GM12865 (cell line): ENCODE measurements around the gene LONP1.

Experiments used
- DNase-seq: peaks from one replicate; pipeline ENCODE4 v3.0.0; 2010; ENCODE audit warnings: low read depth
- H3K4me3 ChIP-seq: 2 replicates; pipeline ENCODE4 v1.5.1; 2011; ENCODE audit warnings: mild to moderate bottlenecking, low read depth, low read length, control low read depth
- TF ChIP-seq, protein P1 (sequence below): IDR thresholded peaks from 2 replicates; pipeline ENCODE4 v1.5.1; 2011; ENCODE audit warnings: low read length, control low read depth, low read depth, inconsistent platforms; ENCODE audit not compliant: insufficient read depth; ENCODE audit errors: missing control alignments

The LONP1 gene

DNA sequence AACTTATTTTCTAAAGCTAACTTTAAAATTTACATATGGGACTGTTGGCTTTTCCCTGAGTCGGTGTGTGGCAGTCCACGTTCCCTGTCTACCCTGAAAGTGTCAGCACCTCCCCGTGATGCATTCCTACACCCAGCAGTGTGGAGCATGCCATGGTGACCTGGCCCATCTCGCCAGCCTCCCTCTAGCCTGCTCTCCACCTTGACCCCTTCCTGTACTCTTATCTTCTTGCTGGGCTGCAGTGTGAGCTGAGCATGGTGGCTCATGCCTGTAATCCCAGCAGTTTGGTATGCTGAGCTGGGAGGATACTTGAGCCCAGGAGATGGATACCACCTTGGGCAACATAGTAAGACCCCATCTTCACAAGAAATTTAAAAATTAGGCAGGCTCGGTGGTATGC is 65.0 kb downstream of the LONP1 start:
- H3K4me3 ChIP-seq, result no peak overlapping the region
- no peak for DNase-seq
- TF ChIP-seq, protein P1, sequence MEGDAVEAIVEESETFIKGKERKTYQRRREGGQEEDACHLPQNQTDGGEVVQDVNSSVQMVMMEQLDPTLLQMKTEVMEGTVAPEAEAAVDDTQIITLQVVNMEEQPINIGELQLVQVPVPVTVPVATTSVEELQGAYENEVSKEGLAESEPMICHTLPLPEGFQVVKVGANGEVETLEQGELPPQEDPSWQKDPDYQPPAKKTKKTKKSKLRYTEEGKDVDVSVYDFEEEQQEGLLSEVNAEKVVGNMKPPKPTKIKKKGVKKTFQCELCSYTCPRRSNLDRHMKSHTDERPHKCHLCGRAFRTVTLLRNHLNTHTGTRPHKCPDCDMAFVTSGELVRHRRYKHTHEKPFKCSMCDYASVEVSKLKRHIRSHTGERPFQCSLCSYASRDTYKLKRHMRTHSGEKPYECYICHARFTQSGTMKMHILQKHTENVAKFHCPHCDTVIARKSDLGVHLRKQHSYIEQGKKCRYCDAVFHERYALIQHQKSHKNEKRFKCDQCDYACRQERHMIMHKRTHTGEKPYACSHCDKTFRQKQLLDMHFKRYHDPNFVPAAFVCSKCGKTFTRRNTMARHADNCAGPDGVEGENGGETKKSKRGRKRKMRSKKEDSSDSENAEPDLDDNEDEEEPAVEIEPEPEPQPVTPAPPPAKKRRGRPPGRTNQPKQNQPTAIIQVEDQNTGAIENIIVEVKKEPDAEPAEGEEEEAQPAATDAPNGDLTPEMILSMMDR, result no peak

- DNase-seq, result no peak
- TF ChIP-seq, protein P1, result no peak
- H3K4me3 ChIP-seq, result no peak overlapping the region
Measured at GRCh38 chr19:5652261-5652660, 67.7 kb downstream of the LONP1 start.

GRCh38 chr19:5651361-5651760 is 68.6 kb downstream of the LONP1 start:
- no peak for DNase-seq
- H3K4me3 ChIP-seq, result no peak overlapping the region
- TF ChIP-seq, protein P1, result peak; percentile 11

DNA sequence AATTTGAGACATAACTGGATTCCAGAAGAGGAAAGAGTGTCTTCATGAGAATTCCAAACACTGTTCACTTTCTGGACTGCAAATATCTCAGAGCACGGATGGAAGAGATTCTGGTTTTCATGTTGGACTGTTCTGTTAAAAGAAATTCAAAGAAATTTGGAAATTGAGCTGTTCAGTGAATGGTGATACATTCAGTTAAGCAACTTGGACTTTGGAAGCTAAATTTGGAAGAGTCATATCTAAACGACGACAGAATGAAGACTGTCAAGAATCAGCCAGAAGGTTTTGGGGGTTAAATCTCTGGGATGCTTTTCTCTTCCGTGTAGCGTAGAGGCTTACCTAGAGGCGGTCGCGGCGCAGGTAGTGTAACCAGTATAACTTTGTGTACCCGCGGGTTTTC is 71.5 kb downstream of the LONP1 start:
- H3K4me3 ChIP-seq, result no peak overlapping the region
- no peak for DNase-seq
- TF ChIP-seq, protein P1, result no peak

DNA sequence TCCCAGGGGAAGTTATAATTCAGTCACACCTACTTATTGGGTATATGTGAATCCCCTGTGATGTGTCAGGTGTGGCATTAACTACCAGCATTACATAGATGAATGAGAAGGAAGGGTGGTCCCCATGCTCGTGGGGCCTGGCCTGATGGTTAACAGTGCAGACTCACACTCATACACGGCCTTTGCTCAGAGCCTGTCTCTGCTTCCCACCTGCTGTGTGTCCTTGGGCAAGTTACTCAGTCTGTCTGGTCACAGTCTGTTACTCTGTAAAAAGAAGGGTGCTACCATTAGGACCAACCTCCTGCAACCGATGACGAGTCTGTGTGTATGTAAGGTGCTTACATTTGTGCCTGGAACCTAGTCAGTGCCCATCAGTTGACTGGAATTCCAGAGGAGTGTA is 73.2 kb downstream of the LONP1 start:
- TF ChIP-seq, protein P1, result no peak
- no peak overlapping the region for H3K4me3 ChIP-seq
- DNase-seq, result no peak

DNA sequence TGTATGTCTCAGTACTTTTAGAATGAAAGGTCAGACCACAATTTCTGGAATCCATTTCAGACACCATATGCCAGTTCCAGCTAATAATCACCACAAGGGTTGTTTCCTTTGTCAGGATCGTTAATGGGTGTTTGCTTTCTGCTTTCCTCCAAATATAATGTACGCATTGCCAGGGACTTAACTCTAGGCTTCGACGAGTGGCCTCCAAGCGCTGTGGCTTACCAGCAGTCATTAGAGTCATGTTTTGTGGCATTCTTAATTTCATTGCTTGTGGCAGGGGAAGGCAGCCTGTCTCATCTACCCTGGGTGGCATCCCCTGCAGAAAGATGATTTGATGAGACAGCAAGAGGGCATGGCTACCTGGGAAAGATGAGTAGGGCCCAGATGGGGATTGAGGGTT is 74.5 kb downstream of the LONP1 start:
- no peak overlapping the region for H3K4me3 ChIP-seq
- DNase-seq, result no peak
- TF ChIP-seq, protein P1, result no peak

DNA sequence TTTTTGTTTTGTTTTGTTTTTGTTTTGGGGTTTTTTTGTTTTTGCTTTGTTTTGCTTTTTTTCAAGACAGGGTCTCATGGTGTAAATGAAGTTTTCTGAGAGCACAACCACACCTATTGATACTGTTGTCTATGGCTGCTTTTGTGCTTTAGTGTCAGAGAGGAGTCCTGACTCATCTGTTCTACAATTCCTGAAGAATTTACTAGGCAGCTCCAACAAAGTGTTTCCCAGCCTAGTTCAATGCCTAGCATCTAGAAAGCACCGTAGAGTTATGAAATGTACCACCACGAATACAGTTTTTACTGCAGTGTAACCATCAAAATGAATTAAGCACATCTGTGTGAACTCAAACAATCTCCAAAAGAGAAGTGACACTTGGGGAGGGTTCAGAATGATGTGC is 75.9 kb downstream of the LONP1 start:
- TF ChIP-seq, protein P1, result no peak
- no peak overlapping the region for H3K4me3 ChIP-seq
- DNase-seq, result no peak
